Fibroblast of lung (primary cell): Measurements from ENCODE around the gene PDE3A. TPM values are rescaled to one million over a fixed set of nuclear protein-coding genes. Genes with fewer than 3 reads are reported as not detected.

Experiments
- DNase-seq, 2 donors: peaks; one replicate each; pipeline versions ENCODE4 v3.0.0 to v3.0.0-alpha.2; 2010; ENCODE audit warnings: low read depth in 2 of 2
- H2AFZ ChIP-seq: 2 replicates; pipeline ENCODE4 v1.5.1; 2012; ENCODE audit warnings: low read length, control low read depth, inconsistent platforms
- H3K27ac ChIP-seq: 2 replicates; pipeline ENCODE4 v1.5.1; 2011; ENCODE audit warnings: low read length, control low read depth; ENCODE audit not compliant: insufficient read depth
- H3K27me3 ChIP-seq: 2 replicates; pipeline ENCODE4 v1.5.1; 2011; ENCODE audit warnings: mild to moderate bottlenecking, low read length; ENCODE audit not compliant: control insufficient read depth, insufficient read depth
- H3K36me3 ChIP-seq: 2 replicates; pipeline ENCODE4 v1.5.1; 2011; ENCODE audit warnings: low read length; ENCODE audit not compliant: control insufficient read depth, insufficient read depth
- H3K4me1 ChIP-seq: 2 replicates; pipeline ENCODE4 v1.5.1; 2011; ENCODE audit warnings: low read length; ENCODE audit not compliant: control insufficient read depth, insufficient read depth; ENCODE audit errors: extremely low read depth
- H3K4me2 ChIP-seq: 2 replicates; pipeline ENCODE4 v1.5.1; 2011; ENCODE audit warnings: low read length, control low read depth; ENCODE audit not compliant: insufficient read depth; ENCODE audit errors: extremely low read depth
- H3K4me3 ChIP-seq, 4 experiments: fragments of 200-600 bp in 1 of 4; sonication (generic) in 1 of 4; replicated peaks in 1 of 4; 2 replicates each; pipeline ENCODE4 v1.5.1; 2011 to 2016; ENCODE audit warnings: low read length in 4 of 4, low read depth in 3 of 4, mild to moderate bottlenecking in 3 of 4, control low read depth in 2 of 4, inconsistent platforms in 1 of 4, mixed read lengths in 1 of 4; ENCODE audit not compliant: insufficient read depth in 1 of 4; ENCODE audit errors: control extremely low read depth in 1 of 4
- H3K79me2 ChIP-seq: 2 replicates; pipeline ENCODE4 v1.5.1; 2012; ENCODE audit warnings: mild to moderate bottlenecking, low read length, inconsistent platforms; ENCODE audit not compliant: control insufficient read depth, insufficient read depth
- H3K9ac ChIP-seq: 2 replicates; pipeline ENCODE4 v1.5.1; 2011; ENCODE audit warnings: mild to moderate bottlenecking, low read length, control low read depth; ENCODE audit not compliant: insufficient read depth
- H3K9me3 ChIP-seq: 2 replicates; pipeline ENCODE4 v1.5.1; 2012; ENCODE audit warnings: low read depth, low read length; ENCODE audit not compliant: control insufficient read depth, insufficient read depth
- H4K20me1 ChIP-seq: 2 replicates; pipeline ENCODE4 v1.5.1; 2011; ENCODE audit warnings: low read length; ENCODE audit not compliant: control insufficient read depth, insufficient read depth; ENCODE audit errors: extremely low read depth
- CTCF ChIP-seq, 2 donors: IDR thresholded peaks in 1 of 2; conservative IDR thresholded peaks in 1 of 2; 1 replicate in 1 of 2; 2 replicates in 1 of 2; pipeline ENCODE4 v1.5.1; 2011 to 2012; ENCODE audit warnings: low read length in 2 of 2, control low read depth in 1 of 2, inconsistent platforms in 1 of 2, low read depth in 1 of 2, mild to moderate bottlenecking in 1 of 2
- EZH2 ChIP-seq: IDR thresholded peaks from 2 replicates; pipeline ENCODE4 v1.5.1; 2012; ENCODE audit warnings: low read length, control low read depth, mild to moderate bottlenecking; ENCODE audit errors: missing control alignments
- polyA plus RNA-seq, 2 donors: library from polyadenylated mRNA; depleted of rRNA in 1 of 2; stranded (reverse) in 1 of 2; unstranded in 1 of 2; fragments of >200 nt; gene quantifications; 2 replicates each; pipeline ENCODE4 v1.2.1, GENCODE V29; 2011 to 2012; ENCODE audit warnings: missing spikeins in 1 of 2
- total RNA-seq: library from RNA; depleted of rRNA; stranded (reverse); fragments of >200 nt; gene quantifications from 2 replicates; pipeline ENCODE4 v1.2.1, GENCODE V29; 2014

The PDE3A gene
- total and polyA plus RNA-seq, 2 donors (not counting 1 experiment from before 2014, with no cell fraction given) = 0.17 to 2.7 TPM

GRCh38 chr12:20440408-20440807 is 72.1 kb downstream of the PDE3A start:
- peaks cover 5% of the 10 kb centered on the region for H3K4me1 ChIP-seq
- no peaks in the 10 kb centered on the region for H3K79me2 ChIP-seq
- no peaks in the 10 kb centered on the region for H4K20me1 ChIP-seq
- no peak overlapping the region for H3K9ac ChIP-seq
- H2AFZ ChIP-seq = no peak overlapping the region
- no peaks in the 10 kb centered on the region for H3K27me3 ChIP-seq
- H3K4me2 ChIP-seq = no peak overlapping the region
- no peak for DNase-seq
- H3K36me3 ChIP-seq = no peaks in the 10 kb centered on the region
- TF ChIP-seq CTCF (conservative IDR thresholded peaks at IDR 0.05 in 1 of 2, IDR thresholded peaks at IDR 0.05 in 1 of 2; ENCODE audit: low read depth in 1 of 2, low read length in 2 of 2) = no peak
- no peak overlapping the region for H3K27ac ChIP-seq
- no peaks in the 10 kb centered on the region for H3K9me3 ChIP-seq
- no peak overlapping the region for H3K4me3 ChIP-seq

GRCh38 chr12:20442322-20442721 is 74.0 kb downstream of the PDE3A start:
- DNase-seq = no peak
- no peak overlapping the region for H3K27ac ChIP-seq
- TF ChIP-seq EZH2 (no peak), CTCF (conservative IDR thresholded peaks at IDR 0.05 in 1 of 2, IDR thresholded peaks at IDR 0.05 in 1 of 2; ENCODE audit: low read depth in 1 of 2, low read length in 2 of 2) (no peak)
- no peaks in the 10 kb centered on the region for H3K9me3 ChIP-seq
- H3K27me3 ChIP-seq = no peaks in the 10 kb centered on the region
- H3K4me2 ChIP-seq = no peak overlapping the region
- no peaks in the 10 kb centered on the region for H3K79me2 ChIP-seq
- H4K20me1 ChIP-seq = no peaks in the 10 kb centered on the region
- H3K36me3 ChIP-seq = no peaks in the 10 kb centered on the region
- peaks cover 5% of the 10 kb centered on the region for H3K4me1 ChIP-seq
- no peak overlapping the region for H3K9ac ChIP-seq
- H3K4me3 ChIP-seq = no peak overlapping the region
- no peak overlapping the region for H2AFZ ChIP-seq

GRCh38 chr12:20443255-20443654 is 74.9 kb downstream of the PDE3A start:
- DNase-seq = no peak
- Histone ChIP-seq H2AFZ (no peak overlapping the region), H3K36me3 (no peaks in the 10 kb centered on the region), H3K4me3 (no peak overlapping the region), H3K9ac (no peak overlapping the region), H3K27me3 (no peaks in the 10 kb centered on the region), H3K27ac (no peak overlapping the region), H3K9me3 (no peaks in the 10 kb centered on the region), H3K79me2 (no peaks in the 10 kb centered on the region), H3K4me2 (no peak overlapping the region), H4K20me1 (no peaks in the 10 kb centered on the region), H3K4me1 (peaks cover 5% of the 10 kb centered on the region)
- TF ChIP-seq CTCF (conservative IDR thresholded peaks at IDR 0.05 in 1 of 2, IDR thresholded peaks at IDR 0.05 in 1 of 2; ENCODE audit: low read depth in 1 of 2, low read length in 2 of 2) (no peak), EZH2 (no peak)
